HG03139 (cell line): ENCODE measurements around the gene SH3PXD2A.

ENCODE experiments used
- ATAC-seq: cut with Tn5 transposase; IDR thresholded peaks from one replicate; pipeline ENCODE4 v1.9.1; 2021; ENCODE audit not compliant: unreplicated experiment

Gene SH3PXD2A

DNA sequence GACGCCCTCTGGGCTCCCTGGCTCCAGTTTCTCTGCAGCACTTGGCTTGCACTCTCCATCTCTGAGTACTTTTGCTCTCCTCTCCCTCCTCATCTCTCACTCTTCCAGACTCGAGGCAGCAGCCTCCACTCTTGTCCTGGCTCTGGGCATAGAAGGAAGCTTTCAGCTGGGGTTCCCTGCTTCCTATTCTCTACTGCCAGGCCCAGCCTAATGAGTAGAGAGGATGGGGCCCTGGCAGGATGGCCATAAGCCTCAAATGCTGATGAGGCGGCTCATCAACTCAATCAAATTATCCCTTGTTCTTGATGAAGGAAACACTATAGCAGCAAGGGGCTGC, 306.1 kb downstream of the SH3PXD2A start:
- ATAC-seq = no peak

GRCh38 chr10:103548581-103549348, 306.6 kb downstream of the SH3PXD2A start:
- ATAC-seq = no peak

GRCh38 chr10:103548006-103548405, 307.4 kb downstream of the SH3PXD2A start:
- ATAC-seq = no peak

DNA sequence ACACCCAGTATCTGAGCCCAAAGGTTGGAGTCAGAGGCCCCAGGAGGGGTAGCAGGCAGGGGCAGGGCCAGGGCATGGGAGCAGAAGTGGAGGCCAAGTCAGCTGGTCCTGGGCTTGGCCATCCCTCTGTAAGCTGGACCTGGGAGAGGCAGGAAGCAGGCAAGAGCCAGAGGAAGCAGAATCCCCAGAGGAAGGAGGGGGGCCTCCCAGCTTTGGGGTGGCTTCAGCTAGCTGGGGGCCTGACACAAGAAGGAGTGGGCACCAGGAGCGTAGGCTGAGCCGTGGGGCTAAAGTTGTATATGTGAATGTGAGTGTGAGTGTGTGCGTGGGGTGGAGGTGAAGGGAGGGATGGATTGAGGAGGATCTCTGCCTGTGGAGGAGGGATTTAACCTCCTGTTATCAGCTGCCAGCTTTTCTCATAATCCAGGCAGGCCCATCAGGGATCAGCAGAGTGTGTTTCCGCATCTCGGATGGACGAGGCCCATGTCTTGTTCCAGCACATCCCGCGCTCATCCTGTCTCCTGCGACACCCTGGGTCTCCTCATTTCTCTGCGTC, 307.9 kb downstream of the SH3PXD2A start:
- no peak for ATAC-seq

DNA sequence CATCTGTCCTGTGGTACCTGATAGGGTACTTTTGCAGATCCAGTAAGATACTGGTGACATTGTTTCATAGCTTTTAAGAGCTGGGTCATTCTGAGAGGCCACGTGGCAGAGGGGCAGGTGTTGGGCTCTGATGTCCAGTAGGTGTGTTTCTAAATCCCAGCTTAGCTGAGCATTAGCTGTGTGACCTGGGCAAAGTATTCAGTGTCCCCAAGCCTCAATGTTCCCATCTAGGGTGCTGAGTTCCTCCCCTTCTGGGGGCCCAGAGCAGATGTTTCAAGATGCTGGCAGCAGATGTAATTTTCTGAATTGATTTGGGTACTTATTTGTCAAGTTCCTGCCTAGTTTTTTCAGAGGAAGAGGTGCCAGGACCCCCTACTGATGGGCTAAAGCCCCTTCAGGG, 309.0 kb downstream of the SH3PXD2A start:
- no peak for ATAC-seq

DNA sequence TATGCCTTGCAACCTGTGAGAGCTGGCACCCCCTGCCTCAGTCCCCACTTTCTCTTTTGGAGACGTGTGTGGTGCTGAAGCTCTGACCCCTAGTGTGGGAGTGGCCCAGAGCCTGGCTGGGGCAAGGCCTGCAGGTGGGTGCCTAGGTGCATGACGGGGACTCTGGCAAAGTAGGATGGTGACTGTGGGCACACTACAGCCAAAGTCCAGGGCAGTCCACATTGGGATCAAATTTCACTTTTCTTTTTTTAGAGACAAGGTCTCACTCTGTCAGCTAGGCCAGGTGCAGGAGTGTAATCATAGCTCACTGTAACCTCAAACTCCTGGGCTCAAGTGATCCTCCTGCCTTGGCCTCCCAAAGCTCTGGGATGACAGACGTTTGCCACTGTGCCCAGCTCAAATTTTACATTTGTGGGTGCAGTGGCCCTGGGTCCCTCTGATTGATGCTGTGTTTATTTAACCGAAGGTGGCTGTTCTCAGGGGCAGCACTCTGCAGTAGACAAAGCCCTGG, 309.6 kb downstream of the SH3PXD2A start:
- no peak for ATAC-seq

DNA sequence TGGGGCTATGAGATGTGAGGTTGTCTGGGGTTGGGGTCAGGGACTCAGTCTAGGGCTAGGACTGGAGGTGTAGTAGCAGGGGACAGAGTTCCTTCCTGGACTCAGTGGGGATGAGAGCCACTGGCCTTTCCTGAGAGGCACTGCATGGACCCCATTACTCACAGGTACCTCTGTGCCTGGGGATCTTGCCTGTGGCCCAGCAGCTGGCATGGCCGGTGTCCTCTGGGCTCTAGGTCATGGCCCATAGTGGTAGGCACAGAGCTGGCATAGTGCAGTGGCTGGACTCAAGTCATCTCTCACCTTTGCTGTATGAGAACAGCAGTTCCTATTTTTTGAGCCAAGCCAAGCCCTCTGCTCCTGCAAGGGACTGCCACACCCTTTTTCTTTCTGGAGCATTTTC, 310.0 kb downstream of the SH3PXD2A start:
- no peak for ATAC-seq

DNA sequence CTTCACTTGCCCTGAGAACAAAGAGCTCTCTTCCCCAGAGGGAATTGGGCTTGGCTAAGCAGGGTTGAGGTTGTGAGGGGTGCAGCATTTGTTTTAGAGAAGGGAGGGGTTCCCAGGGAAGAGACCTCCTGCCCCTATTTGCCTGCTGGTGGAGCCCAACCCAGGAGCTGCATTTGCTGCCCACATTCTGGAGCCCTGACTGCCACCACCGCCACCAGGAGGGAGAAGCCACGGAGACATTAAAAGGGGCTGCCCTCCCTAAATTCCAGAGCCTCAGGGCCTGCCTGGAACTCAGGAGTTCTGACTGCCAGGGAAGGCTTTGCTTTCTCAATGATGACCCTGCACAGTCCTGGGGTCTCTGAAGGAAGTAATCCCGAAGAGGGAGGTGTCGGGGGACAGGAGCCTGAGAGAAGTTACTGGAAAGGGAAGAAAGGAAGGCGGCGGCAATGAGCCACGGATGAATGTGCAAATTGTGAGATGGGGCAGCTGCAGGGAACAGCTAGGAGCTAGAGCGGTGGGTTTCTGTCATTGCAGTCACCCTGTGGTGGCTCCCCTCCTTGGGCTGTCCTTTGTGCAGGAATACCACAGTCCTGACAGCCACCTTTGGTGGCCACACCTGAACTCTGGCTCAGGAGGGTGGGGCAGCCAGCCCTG, 310.6 kb downstream of the SH3PXD2A start:
- no peak for ATAC-seq
